ENCODE measurements around the gene WFS1.

WFS1 gene

DNA sequence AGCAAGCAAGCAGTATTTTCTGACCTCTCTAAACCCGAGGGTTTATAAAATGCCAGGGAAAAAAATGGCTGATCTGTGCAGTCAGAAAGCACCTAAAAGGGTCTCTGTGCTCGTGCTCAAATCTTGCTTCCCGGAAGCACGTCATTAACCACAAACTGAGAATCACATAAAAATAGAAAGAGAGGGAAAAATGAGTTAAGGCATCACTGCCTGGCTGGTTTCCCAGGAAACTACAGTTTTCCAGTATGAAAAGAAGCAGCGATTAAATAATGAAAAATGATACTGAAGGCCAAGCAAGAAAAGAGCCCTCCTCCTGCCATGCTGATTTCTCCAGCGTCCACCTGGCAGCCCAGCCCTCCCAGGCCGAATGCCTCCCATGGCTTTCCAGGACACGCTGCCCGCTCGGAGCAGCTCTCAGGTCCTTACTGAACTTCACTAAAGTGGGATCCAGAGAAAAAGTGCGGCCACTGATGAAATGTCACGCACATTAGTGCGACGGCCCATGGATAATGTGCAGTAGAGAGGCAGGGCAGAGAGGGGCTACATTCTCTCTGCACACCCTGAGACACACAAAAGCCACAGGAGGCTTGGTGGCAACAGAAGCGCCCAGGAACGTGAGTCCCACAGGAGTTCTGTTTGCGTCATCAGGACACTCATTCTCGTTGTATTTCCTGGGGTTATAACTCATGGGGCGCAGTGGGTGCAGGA lies 80.4 kb downstream of the WFS1 start:
- DNase-seq = no peak

DNA sequence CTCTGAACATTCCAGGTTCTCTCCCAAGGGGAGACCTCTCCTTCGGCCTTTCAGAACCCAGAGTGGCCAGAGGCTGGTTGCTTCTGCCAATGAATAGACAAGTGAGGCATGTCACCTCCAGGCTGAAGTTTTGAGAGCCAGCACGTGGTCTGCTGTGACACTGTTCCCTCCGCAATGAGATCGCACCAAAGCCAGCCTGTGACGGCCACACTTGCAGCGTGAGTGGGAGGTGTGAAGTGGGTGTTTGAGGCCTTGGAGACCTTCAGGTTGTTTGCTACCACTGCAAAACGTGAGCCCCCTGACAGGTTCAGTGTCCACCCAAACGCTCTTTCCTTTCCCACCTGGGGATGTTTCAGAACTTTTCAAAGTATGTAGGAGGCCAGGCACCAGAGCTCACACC lies 81.0 kb downstream of the WFS1 start:
- no peak for DNase-seq

DNA sequence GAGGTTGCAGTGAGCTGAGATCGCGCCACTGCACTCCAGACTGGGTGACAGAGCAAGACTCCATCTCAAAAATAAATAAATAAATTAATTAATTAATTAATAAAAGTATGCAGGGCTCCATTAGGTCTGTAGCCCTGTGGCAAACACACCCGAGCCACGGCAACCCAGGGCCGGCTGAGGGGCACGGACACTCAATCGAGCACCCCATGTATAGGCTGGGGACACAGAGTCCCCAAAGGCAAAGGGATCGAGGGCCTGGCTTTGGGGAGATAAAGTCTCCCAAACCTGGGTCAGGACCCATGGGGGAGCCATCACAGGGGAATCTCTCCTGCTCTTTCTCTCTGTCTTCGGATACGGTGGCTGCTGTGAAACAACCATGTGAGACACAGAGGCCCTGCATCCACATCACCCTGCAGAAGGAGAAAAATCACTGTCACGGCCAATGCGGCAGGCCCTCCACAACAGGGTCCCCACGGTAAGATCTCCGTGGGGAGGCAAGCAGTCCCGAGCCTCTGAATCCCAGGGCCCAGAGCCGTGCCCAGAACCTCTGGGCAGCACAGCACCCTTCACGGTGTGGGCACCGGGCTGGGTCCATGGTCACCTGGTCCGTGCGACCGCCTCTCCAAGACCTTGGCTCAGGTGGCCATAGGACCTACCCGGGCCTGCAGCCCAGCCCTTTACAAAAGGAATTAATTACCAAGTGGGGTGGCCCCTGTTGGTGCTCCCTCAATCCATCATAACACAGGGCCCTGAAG lies 81.8 kb downstream of the WFS1 start:
- DNase-seq = no peak

DNA sequence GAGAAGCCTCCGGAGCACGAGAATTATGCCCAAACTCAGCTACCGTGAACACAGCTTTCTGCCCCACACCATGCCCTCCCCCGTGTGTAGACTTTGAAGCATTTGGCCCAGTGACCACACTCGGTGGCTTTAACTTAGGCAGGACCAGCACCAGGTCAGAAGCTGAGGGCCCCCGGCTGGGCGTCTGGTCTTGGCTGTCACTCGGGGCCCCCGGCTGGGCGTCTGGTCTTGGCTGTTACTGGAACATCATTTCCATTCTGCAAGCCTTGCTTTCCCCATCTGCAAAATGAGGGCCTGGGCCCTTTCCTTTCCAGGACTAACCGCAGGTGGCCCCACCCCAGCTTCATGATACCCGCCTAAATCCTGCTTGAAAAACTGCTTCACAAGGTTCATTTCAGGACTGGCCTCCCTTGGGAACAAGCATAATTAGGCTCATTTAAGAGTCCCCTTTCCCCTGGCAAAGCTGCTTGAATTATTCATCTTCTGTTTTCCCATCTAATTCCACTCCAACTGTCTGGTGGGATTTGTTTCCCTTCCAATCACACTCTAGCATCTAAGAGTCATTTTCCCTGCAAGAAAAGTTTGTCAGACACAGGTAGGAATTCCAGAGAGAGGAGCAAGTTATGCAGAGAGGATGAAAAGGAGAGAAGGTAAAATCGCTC lies 82.5 kb downstream of the WFS1 start:
- DNase-seq = no peak

All from anterior cingulate cortex (tissue), 58 donors.